Measurements from ENCODE around the gene CBFB.

The CBFB gene

DNA sequence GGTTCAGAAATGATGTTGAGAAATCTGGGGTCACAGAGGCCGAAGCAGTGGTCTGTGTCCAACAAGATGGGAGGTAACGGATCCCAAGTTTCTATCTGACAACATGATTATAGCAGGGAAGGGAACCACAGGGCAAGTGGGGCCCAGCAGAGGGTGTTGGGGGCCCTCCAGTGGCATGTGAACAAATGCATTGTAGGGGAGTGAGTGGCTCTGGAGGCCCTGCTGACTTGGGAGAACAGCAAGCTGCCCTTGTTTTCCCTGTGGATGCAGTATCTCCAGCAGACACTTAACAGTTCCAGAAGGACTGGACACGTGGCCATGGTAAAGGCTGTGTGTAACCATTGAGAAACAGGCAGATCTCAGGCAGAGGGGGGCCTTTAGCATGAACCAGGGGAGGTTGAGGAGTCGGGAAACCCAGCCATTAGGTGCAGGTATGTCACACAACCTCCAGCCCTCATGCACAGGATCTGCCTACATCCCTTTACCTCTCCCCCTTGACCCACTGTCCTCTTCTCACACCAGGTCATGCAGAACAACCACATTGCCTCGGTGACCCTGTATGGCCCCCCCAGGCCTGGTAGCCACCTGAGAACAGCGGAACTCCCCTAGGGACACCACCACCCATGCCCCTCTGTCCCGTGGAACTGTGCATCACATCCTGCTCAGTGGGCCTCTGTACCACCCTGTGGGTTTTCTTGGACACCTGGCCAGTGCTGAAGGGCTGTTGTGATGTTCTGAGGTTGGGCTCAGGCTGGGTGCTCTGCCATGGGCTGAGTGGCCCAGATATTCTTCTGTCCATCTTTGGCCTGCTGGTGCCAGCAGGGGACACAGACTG, 117.8 kb downstream of the CBFB start:
- DNase-seq (ENCODE audit: low spot score), result peak; percentile 15
- TF ChIP-seq, protein P1, sequence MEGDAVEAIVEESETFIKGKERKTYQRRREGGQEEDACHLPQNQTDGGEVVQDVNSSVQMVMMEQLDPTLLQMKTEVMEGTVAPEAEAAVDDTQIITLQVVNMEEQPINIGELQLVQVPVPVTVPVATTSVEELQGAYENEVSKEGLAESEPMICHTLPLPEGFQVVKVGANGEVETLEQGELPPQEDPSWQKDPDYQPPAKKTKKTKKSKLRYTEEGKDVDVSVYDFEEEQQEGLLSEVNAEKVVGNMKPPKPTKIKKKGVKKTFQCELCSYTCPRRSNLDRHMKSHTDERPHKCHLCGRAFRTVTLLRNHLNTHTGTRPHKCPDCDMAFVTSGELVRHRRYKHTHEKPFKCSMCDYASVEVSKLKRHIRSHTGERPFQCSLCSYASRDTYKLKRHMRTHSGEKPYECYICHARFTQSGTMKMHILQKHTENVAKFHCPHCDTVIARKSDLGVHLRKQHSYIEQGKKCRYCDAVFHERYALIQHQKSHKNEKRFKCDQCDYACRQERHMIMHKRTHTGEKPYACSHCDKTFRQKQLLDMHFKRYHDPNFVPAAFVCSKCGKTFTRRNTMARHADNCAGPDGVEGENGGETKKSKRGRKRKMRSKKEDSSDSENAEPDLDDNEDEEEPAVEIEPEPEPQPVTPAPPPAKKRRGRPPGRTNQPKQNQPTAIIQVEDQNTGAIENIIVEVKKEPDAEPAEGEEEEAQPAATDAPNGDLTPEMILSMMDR (IDR thresholded peaks at IDR 0.05; ENCODE audit: extremely low read depth, insufficient read depth, missing control alignments), result no peak
- in situ Hi-C loops (cut with MboI; ENCODE audit: low pct_unique_long_range_greater_than_20kb, low sequenced_read_pairs, unreplicated experiment), result no loop called here

DNA sequence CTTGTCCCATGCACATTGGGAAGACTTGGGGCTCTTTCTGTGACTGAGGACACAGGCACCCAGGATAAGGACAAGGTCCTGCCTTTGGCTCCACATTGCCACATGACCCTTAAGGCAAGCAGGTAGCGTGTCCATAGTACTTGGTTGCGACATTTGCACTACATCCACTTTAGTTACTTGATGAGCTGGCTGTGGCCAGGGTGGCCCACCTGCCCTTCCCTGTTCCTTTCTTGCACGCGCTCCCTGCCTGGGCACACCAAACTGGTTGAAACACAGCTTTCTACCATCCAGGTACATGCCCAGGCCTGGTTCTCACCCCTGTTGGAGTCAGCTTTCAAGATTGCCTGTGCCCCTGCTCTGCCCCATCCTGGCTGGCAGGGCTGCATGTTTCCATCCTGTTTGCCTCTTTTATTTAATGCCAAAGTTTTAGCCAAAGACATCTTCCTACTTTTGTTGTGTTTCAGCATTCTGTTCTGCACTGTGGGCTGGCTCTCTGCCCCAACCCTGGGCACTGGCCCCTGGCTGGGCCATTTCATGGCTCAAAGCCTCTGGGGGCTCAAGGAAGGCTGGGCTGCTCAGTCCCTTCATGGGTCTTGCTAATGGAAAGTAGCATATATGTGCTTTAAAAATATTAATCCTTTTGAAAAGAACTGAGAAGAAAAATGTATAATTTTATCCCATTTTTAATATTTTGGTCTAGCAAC, 118.6 kb downstream of the CBFB start:
- TF ChIP-seq, protein P1 (IDR thresholded peaks at IDR 0.05; ENCODE audit: extremely low read depth, insufficient read depth, missing control alignments), result no peak
- DNase-seq (ENCODE audit: low spot score), result no peak
- in situ Hi-C loops (cut with MboI; ENCODE audit: low pct_unique_long_range_greater_than_20kb, low sequenced_read_pairs, unreplicated experiment), result no loop called here

DNA sequence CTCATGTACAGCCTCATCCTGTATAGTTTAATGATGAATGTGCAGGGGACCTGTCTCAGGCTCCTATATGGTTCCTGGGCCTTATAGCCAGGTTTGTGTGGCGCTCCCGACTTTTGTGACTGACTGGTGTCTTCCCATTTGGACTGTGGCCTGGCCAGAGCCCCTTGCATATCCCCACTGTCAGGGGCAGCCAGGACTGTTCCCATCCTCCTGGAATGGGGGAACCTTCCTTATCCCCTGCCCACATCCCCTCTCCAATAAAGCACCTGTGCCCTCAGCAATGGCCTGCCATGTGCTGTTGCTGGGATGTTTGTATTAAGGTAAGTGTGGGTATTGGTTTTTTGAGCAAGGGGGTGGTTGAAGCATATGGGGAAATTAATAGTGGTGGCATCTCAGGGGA, 119.3 kb downstream of the CBFB start:
- in situ Hi-C loops (cut with MboI; ENCODE audit: low pct_unique_long_range_greater_than_20kb, low sequenced_read_pairs, unreplicated experiment), result no loop called here
- no peak for DNase-seq (ENCODE audit: low spot score)
- TF ChIP-seq, protein P1 (IDR thresholded peaks at IDR 0.05; ENCODE audit: extremely low read depth, insufficient read depth, missing control alignments), result no peak

DNA sequence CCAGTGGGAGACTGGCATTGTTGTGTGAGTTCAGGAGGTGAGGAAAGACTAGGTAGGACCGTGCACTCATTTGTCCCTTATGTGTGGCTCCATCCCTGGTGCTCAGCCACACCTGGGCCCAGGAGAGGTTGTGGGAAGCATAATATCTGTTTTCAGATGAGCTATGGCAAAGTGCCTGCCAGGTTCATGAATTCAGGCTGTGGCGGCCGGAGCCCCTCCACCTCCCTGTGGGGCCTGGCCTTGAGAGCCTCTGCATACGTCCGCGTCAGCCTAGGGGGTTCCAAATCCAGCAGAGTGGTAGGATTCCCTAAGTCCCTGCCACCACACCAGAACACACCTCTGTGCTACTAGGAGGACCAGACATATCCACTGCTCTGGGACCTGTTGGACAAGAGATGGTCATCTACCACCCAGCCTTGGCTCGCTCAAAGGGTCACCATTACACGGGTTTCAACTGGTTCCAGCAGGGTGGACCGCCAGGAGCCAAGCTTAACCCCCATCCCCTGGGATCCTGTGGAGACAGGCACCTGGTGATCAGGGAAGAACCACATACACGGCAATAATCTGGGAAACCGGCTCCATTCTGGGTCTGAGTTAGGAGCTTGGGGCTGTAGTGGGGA, 119.8 kb downstream of the CBFB start:
- DNase-seq (ENCODE audit: low spot score), result peak; percentile 17
- in situ Hi-C loops (cut with MboI; ENCODE audit: low pct_unique_long_range_greater_than_20kb, low sequenced_read_pairs, unreplicated experiment), result no loop called here
- TF ChIP-seq, protein P1 (IDR thresholded peaks at IDR 0.05; ENCODE audit: extremely low read depth, insufficient read depth, missing control alignments), result no peak

DNA sequence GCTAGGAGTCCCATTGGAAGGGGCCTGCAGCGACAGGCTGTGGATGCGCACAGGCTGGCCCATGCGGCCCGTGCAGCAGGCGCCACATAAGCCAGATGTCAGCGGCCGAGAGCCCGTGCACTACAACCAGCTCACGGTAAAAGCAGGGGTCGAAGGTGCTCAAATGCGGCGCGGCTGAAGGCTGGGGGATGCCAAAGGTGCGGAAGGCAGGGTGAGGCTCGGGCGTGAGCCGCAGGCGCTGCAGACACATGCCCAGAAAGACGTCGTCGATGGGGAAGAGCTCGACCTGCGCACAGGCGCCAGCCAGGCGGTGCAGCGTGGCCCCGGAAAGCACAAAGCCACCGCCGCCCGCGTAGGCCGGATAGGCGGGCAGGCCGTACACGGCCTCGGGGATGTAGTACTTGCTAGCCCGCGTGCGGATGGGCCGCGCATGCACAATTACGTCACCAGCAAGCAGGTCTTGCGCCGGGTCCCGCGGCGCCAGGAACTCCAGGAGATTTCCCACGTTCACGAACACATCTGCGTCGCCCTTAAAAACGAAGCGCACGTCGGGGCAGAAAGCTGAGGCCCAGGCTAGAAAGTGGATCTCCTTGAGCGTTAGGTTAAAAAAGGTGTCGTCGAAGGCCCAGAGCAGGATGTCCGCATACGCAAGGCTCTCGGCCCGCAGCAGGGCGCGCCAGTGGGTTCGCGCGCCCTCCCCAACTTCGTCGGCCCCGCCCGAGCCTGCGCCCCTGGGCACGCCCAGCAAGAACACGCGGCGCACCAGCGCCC, 120.5 kb downstream of the CBFB start:
- in situ Hi-C loops (cut with MboI; ENCODE audit: low pct_unique_long_range_greater_than_20kb, low sequenced_read_pairs, unreplicated experiment), result loop anchor here (10.0 kb wide), 1 partner anchor 135 kb away; no protein-coding TSS in a partner anchor
- TF ChIP-seq, protein P1 (IDR thresholded peaks at IDR 0.05; ENCODE audit: extremely low read depth, insufficient read depth, missing control alignments), result no peak
- peak; percentile 16 for DNase-seq (ENCODE audit: low spot score)
